Gastroesophageal sphincter (tissue), 4 donors: Measurements from ENCODE around the gene TAF15. TPM values are rescaled to one million over a fixed set of nuclear protein-coding genes. Genes with fewer than 3 reads are reported as not detected.

Experiments
- ATAC-seq: fragments of 150-250 bp; one replicate; pipeline ENCODE4 v1.9.1; 2016; ENCODE audit warnings: mild to moderate bottlenecking, moderate library complexity
- H3K27ac ChIP-seq, 4 donors: fragments of 200-600 bp; sonication (generic) in 3 of 4; 1 replicate in 3 of 4; 2 replicates in 1 of 4; pipeline ENCODE4 v1.5.1; 2016 to 2019
- H3K27me3 ChIP-seq: fragments of 200-600 bp; sonication (generic); one replicate; pipeline ENCODE4 v1.5.1; 2019
- H3K36me3 ChIP-seq, 2 donors: fragments of 200-600 bp; sonication (generic); one replicate each; pipeline ENCODE4 v1.5.1; 2019; ENCODE audit warnings: control low read depth in 1 of 2
- H3K4me1 ChIP-seq, 3 donors: fragments of 200-600 bp; sonication (generic); 1 replicate in 2 of 3; 2 replicates in 1 of 3; pipeline ENCODE4 v1.5.1; 2016 to 2019; ENCODE audit warnings: control low read depth in 2 of 3
- H3K4me3 ChIP-seq, 2 donors: fragments of 200-600 bp; sonication (generic); one replicate each; pipeline ENCODE4 v1.5.1; 2019; ENCODE audit warnings: mild to moderate bottlenecking in 1 of 2, moderate library complexity in 1 of 2
- H3K9me3 ChIP-seq, 3 donors: fragments of 200-600 bp; sonication (generic); one replicate each; pipeline ENCODE4 v1.5.1; 2017 to 2019; ENCODE audit warnings: control low read depth in 2 of 3
- CTCF ChIP-seq, 4 experiments: fragments of 200-600 bp in 2 of 4; fragments of 450-650 bp in 2 of 4; sonication (generic) in 1 of 4; IDR thresholded peaks; one replicate each; pipeline ENCODE4 v1.5.1; 2017 to 2019; ENCODE audit warnings: antibody characterized with exemption in 4 of 4, mild to moderate bottlenecking in 2 of 4, moderate library complexity in 2 of 4
- EP300 ChIP-seq: sonication (generic); formaldehyde crosslinking; IDR thresholded peaks from one replicate; pipeline ENCODE4 v1.6.1; 2017; ENCODE audit warnings: antibody characterized with exemption, mild to moderate bottlenecking
- POLR2A ChIP-seq, 2 donors: fragments of 450-650 bp; IDR thresholded peaks; one replicate each; pipeline ENCODE4 v1.6.1; 2017; ENCODE audit warnings: antibody characterized with exemption in 2 of 2, mild to moderate bottlenecking in 2 of 2, moderate library complexity in 1 of 2
- POLR2AphosphoS5 ChIP-seq: sonication (generic); formaldehyde crosslinking; IDR thresholded peaks from one replicate; pipeline ENCODE4 v1.6.1; 2017; ENCODE audit warnings: antibody characterized with exemption
- WGBS, 2 donors: methylation state at CpG; one replicate each; pipeline ENCODE4 v1.1.5; 2018; ENCODE audit warnings: low coverage in 1 of 2; 5-methylcytosine and 5-hydroxymethylcytosine counted together
- total RNA-seq, 4 donors: library from RNA; depleted of rRNA; stranded (reverse); fragments of >200 nt; gene quantifications; one replicate each; pipeline ENCODE4 v1.1.0, GENCODE V29; 2016

TAF15 gene
- total RNA-seq, 4 donors from 2014 or later, result 58.2 to 144 (median 109) TPM

GRCh38 chr17:35797370-35797769 lies 11.9 kb upstream of the TAF15 start:
- no peak for TF ChIP-seq POLR2AphosphoS5
- TF ChIP-seq CTCF (IDR thresholded peaks at IDR 0.05), result no peak
- TF ChIP-seq EP300, result no peak
- no peak for TF ChIP-seq POLR2A (IDR thresholded peaks at IDR 0.05)
- peaks cover 5% of the 10 kb centered on the region for H3K27me3 ChIP-seq
- no peak for ATAC-seq
- no peaks in the 10 kb centered on the region for H3K36me3 ChIP-seq
- H3K4me1 ChIP-seq, result peaks cover 8 to 87% (median 28%) of the 10 kb centered on the region in 3 donors
- H3K4me3 ChIP-seq, result no peak overlapping the region
- H3K9me3 ChIP-seq, result no peaks in the 10 kb centered on the region
- peak overlapping the region in 2 of 4 donors; percentile 73 to 79 for H3K27ac ChIP-seq
- 80 to 88% methylated on average over 1 to 2 of the region's 4 CpGs for WGBS, 2 donors

GRCh38 chr17:35797918-35798317 lies 11.4 kb upstream of the TAF15 start:
- H3K9me3 ChIP-seq, result no peaks in the 10 kb centered on the region
- WGBS, 2 donors, result 62 to 74% methylated on average over 3 to 5 of the region's 5 CpGs
- peaks cover 8 to 83% (median 28%) of the 10 kb centered on the region in 3 donors for H3K4me1 ChIP-seq
- peak overlapping the region in 3 of 4 donors; percentile 73 to 79 (median 78) for H3K27ac ChIP-seq
- H3K4me3 ChIP-seq, result no peak overlapping the region
- TF ChIP-seq CTCF (IDR thresholded peaks at IDR 0.05), result no peak
- TF ChIP-seq POLR2A (IDR thresholded peaks at IDR 0.05), result no peak
- no peak for TF ChIP-seq EP300
- no peak for TF ChIP-seq POLR2AphosphoS5
- peaks cover 5% of the 10 kb centered on the region for H3K27me3 ChIP-seq
- no peak for ATAC-seq
- no peaks in the 10 kb centered on the region for H3K36me3 ChIP-seq

GRCh38 chr17:35799942-35800341 lies 9.3 kb upstream of the TAF15 start:
- Histone ChIP-seq H3K4me1 (peaks cover 8 to 72% (median 32%) of the 10 kb centered on the region in 3 donors), H3K36me3 (no peaks in the 10 kb centered on the region), H3K4me3 (no peak overlapping the region), H3K9me3 (no peaks in the 10 kb centered on the region), H3K27ac (peak overlapping the region; percentile 62 to 79 (median 76)), H3K27me3 (no peaks in the 10 kb centered on the region)
- TF ChIP-seq POLR2AphosphoS5 (peak; percentile 87), CTCF (IDR thresholded peaks at IDR 0.05) (no peak)
- peak; percentile 58 for ATAC-seq

GRCh38 chr17:35801583-35802224 lies 7.6 kb upstream of the TAF15 start:
- H3K27me3 ChIP-seq, result no peaks in the 10 kb centered on the region
- peaks cover 8 to 59% (median 29%) of the 10 kb centered on the region in 3 donors for H3K4me1 ChIP-seq
- ATAC-seq, result peak; percentile 35
- no peak for TF ChIP-seq POLR2A (IDR thresholded peaks at IDR 0.05)
- TF ChIP-seq POLR2AphosphoS5, result peak; percentile 84
- no peak for TF ChIP-seq EP300
- no peak for TF ChIP-seq CTCF (IDR thresholded peaks at IDR 0.05)
- H3K36me3 ChIP-seq, result no peaks in the 10 kb centered on the region
- 71 to 90% methylated on average over 1 to 3 of the region's 9 CpGs for WGBS, 2 donors
- H3K9me3 ChIP-seq, result no peaks in the 10 kb centered on the region
- no peak overlapping the region for H3K4me3 ChIP-seq
- peak overlapping the region; percentile 45 to 79 (median 76) for H3K27ac ChIP-seq

- Histone ChIP-seq H3K36me3 (no peaks in the 10 kb centered on the region), H3K4me1 (peaks cover 8 to 53% (median 28%) of the 10 kb centered on the region in 3 donors), H3K27me3 (no peaks in the 10 kb centered on the region), H3K27ac (peak overlapping the region; percentile 57 to 76 (median 62)), H3K9me3 (no peaks in the 10 kb centered on the region), H3K4me3 (no peak overlapping the region)
- WGBS, 2 donors, result 17 to 33% methylated on average over 1 of the region's 1 CpG
- peak; percentile 60 for ATAC-seq
- no peak for TF ChIP-seq EP300
- peak; percentile 80 to 99 (median 94) for TF ChIP-seq CTCF (IDR thresholded peaks at IDR 0.05)
- peak; percentile 64 for TF ChIP-seq POLR2AphosphoS5
- TF ChIP-seq POLR2A (IDR thresholded peaks at IDR 0.05), result no peak
Observed at GRCh38 chr17:35804658-35805192, 4.6 kb upstream of the TAF15 start.
